ENCODE results near the gene FEV.

The FEV gene

GRCh38 chr2:219019436-219019835 is 34.5 kb upstream of the FEV start:
- Histone ChIP-seq H3K4me1 (ENCODE audit: low read depth, poor library complexity, severe bottlenecking) (no peaks in the 10 kb centered on the region), H3K79me2 (ENCODE audit: insufficient read depth, low read depth) (no peaks in the 10 kb centered on the region), H3K27ac (no peak overlapping the region), H3K9ac (no peak overlapping the region), H3K36me3 (ENCODE audit: insufficient read depth) (no peaks in the 10 kb centered on the region), H4K20me1 (ENCODE audit: insufficient read depth) (no peaks in the 10 kb centered on the region), H2AFZ (ENCODE audit: low read depth) (no peak overlapping the region), H3K4me3 (IDR thresholded peaks at IDR 0.05; ENCODE audit: insufficient read depth, low read depth, low read length) (no peak overlapping the region), H3K4me2 (no peak overlapping the region), H3K27me3 (ENCODE audit: insufficient read depth, low read depth) (peaks cover 32% of the 10 kb centered on the region; the same call in 1 of the 2 replicates)
- TF ChIP-seq CTCF (conservative IDR thresholded peaks at IDR 0.05; ENCODE audit: low read depth, low read length) = no peak

DNA sequence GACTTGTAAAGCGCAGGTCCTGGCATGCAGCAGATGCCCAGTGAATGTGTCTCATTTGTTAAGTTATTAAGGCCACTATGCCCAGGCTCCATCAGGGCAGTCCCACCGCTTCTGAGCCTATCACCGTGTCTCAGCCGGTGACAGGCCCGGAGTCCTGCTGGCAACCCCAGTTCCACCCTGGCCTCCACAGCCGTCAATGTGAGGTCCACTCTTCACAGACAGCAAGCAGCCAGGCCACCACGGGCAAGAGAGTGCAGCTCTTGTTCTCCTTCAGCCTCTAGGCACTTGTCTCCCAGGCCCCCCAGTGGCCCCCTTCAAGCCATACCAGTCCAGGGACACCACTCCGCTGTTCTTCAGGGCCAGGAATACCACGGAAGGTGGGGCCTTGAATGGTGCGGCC is 33.7 kb upstream of the FEV start:
- Histone ChIP-seq H3K27me3 (ENCODE audit: insufficient read depth, low read depth) (peaks cover 30% of the 10 kb centered on the region; the same call in 1 of the 2 replicates), H4K20me1 (ENCODE audit: insufficient read depth) (no peaks in the 10 kb centered on the region), H3K27ac (no peak overlapping the region), H3K36me3 (ENCODE audit: insufficient read depth) (no peaks in the 10 kb centered on the region), H3K4me2 (no peak overlapping the region), H3K4me3 (IDR thresholded peaks at IDR 0.05; ENCODE audit: insufficient read depth, low read depth, low read length) (no peak overlapping the region), H2AFZ (ENCODE audit: low read depth) (no peak overlapping the region), H3K79me2 (ENCODE audit: insufficient read depth, low read depth) (no peaks in the 10 kb centered on the region), H3K9ac (no peak overlapping the region), H3K4me1 (ENCODE audit: low read depth, poor library complexity, severe bottlenecking) (no peaks in the 10 kb centered on the region)
- TF ChIP-seq CTCF (conservative IDR thresholded peaks at IDR 0.05; ENCODE audit: low read depth, low read length) = no peak

GRCh38 chr2:219018286-219018685 is 33.3 kb upstream of the FEV start:
- TF ChIP-seq CTCF (conservative IDR thresholded peaks at IDR 0.05; ENCODE audit: low read depth, low read length) = no peak

DNA sequence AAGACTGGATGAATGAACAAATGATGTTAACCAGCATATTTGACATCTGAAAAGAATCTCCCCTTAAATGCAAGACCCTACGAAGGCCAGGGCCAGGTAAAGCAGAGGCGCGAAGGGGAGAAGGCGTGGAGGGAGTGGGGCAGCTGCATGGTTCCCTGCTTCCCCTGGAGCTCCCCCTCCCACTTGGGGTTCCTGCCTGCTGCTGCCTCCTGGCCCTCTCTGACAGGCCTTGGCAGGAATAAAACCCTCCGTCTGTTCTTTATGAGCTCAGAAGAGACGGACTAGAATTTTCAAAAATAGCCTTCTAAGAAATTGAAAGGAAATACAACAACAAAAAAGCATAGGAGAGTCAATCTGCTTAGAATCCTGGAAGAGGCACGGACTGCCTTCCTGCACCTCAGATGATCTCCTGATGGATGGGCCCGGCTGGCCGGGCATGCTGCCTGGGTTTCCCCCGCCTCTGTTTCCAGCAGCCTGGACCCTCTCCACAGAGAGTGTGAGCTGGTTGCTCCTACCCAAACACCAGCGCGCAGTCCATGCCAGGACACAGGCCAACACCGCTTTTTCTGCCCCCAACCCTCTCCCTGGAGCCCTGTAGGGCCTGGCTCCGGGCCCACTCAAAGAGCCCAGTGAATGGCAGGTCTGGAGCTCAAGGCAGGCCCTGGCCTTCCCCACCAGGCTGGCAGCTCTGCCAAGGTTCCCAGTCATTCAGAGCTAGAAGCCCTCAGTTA is 32.4 kb upstream of the FEV start:
- Histone ChIP-seq H3K4me2 (no peak overlapping the region), H3K9ac (no peak overlapping the region), H3K4me3 (IDR thresholded peaks at IDR 0.05; ENCODE audit: insufficient read depth, low read depth, low read length) (no peak overlapping the region), H3K36me3 (ENCODE audit: insufficient read depth) (no peaks in the 10 kb centered on the region), H3K79me2 (ENCODE audit: insufficient read depth, low read depth) (no peaks in the 10 kb centered on the region), H3K4me1 (ENCODE audit: low read depth, poor library complexity, severe bottlenecking) (no peaks in the 10 kb centered on the region), H3K27me3 (ENCODE audit: insufficient read depth, low read depth) (peaks cover 29% of the 10 kb centered on the region; the same call in 1 of the 2 replicates), H2AFZ (ENCODE audit: low read depth) (no peak overlapping the region), H3K27ac (no peak overlapping the region), H4K20me1 (ENCODE audit: insufficient read depth) (no peaks in the 10 kb centered on the region)
- TF ChIP-seq CTCF (conservative IDR thresholded peaks at IDR 0.05; ENCODE audit: low read depth, low read length) = no peak

More at GRCh38 chr2:219018286-219018685, 33.3 kb upstream of the FEV start:
- H3K27ac ChIP-seq = no peak overlapping the region
- no peaks in the 10 kb centered on the region for H3K4me1 ChIP-seq (ENCODE audit: low read depth, poor library complexity, severe bottlenecking)
- no peaks in the 10 kb centered on the region for H4K20me1 ChIP-seq (ENCODE audit: insufficient read depth)
- no peaks in the 10 kb centered on the region for H3K79me2 ChIP-seq (ENCODE audit: insufficient read depth, low read depth)
- no peaks in the 10 kb centered on the region for H3K36me3 ChIP-seq (ENCODE audit: insufficient read depth)
- no peak overlapping the region for H3K4me3 ChIP-seq (IDR thresholded peaks at IDR 0.05; ENCODE audit: insufficient read depth, low read depth, low read length)
- no peak overlapping the region for H3K4me2 ChIP-seq
- no peak overlapping the region for H3K9ac ChIP-seq
- H3K27me3 ChIP-seq (ENCODE audit: insufficient read depth, low read depth) = peaks cover 29% of the 10 kb centered on the region; the same call in 1 of the 2 replicates
- no peak overlapping the region for H2AFZ ChIP-seq (ENCODE audit: low read depth)
